ENCODE data around the gene STK38L. TPM values are rescaled to one million over a fixed set of nuclear protein-coding genes. Genes with fewer than 3 reads are reported as not detected.
A peak's percentile ranks its signal among the peaks of the same experiment; 100 is the strongest.

The STK38L gene
- total RNA-seq, 1 experiment from 2014 or later = 19.6 TPM

GRCh38 chr12:27276275-27276674 lies 32.2 kb downstream of the STK38L start:
- DNase-seq (ENCODE audit: low spot score) = no peak

GRCh38 chr12:27277846-27278260 lies 33.8 kb downstream of the STK38L start:
- DNase-seq (ENCODE audit: low spot score) = peak; percentile 81

- peak; percentile 83 for DNase-seq (ENCODE audit: low spot score)
Measured at GRCh38 chr12:27279826-27280225, 35.7 kb downstream of the STK38L start.

GRCh38 chr12:27280412-27280811 lies 36.3 kb downstream of the STK38L start:
- DNase-seq (ENCODE audit: low spot score) = peak; percentile 37

- DNase-seq (ENCODE audit: low spot score) = no peak
Measured at GRCh38 chr12:27282754-27283153, 38.7 kb downstream of the STK38L start.

GRCh38 chr12:27284021-27284420 lies 39.9 kb downstream of the STK38L start:
- DNase-seq (ENCODE audit: low spot score) = no peak

GRCh38 chr12:27284751-27285150 lies 40.7 kb downstream of the STK38L start:
- no peak for DNase-seq (ENCODE audit: low spot score)

GRCh38 chr12:27285403-27285802 lies 41.3 kb downstream of the STK38L start:
- no peak for DNase-seq (ENCODE audit: low spot score)

- no peak for DNase-seq (ENCODE audit: low spot score)
Measured at GRCh38 chr12:27289414-27289813, 45.3 kb downstream of the STK38L start.

GRCh38 chr12:27290501-27291168 lies 46.5 kb downstream of the STK38L start:
- no peak for DNase-seq (ENCODE audit: low spot score)

- DNase-seq (ENCODE audit: low spot score) = no peak
Measured at GRCh38 chr12:27291862-27292261, 47.8 kb downstream of the STK38L start.

GRCh38 chr12:27292718-27293117 lies 48.6 kb downstream of the STK38L start:
- DNase-seq (ENCODE audit: low spot score) = no peak

GRCh38 chr12:27293463-27293862 lies 49.4 kb downstream of the STK38L start:
- no peak for DNase-seq (ENCODE audit: low spot score)

GRCh38 chr12:27296674-27297073 lies 52.6 kb downstream of the STK38L start:
- DNase-seq (ENCODE audit: low spot score) = no peak

- no peak for DNase-seq (ENCODE audit: low spot score)
Measured at GRCh38 chr12:27297566-27297965, 53.5 kb downstream of the STK38L start.

- DNase-seq (ENCODE audit: low spot score) = no peak
Measured at GRCh38 chr12:27299102-27299501, 55.0 kb downstream of the STK38L start.

GRCh38 chr12:27300226-27300625 lies 56.1 kb downstream of the STK38L start:
- DNase-seq (ENCODE audit: low spot score) = no peak

GRCh38 chr12:27303139-27304111 lies 59.3 kb downstream of the STK38L start:
- no peak for DNase-seq (ENCODE audit: low spot score)

- no peak for DNase-seq (ENCODE audit: low spot score)
Measured at GRCh38 chr12:27304856-27305255, 60.8 kb downstream of the STK38L start.

GRCh38 chr12:27305673-27306456 lies 61.8 kb downstream of the STK38L start:
- peak; percentile 68 for DNase-seq (ENCODE audit: low spot score)

GRCh38 chr12:27309293-27309994 lies 65.4 kb downstream of the STK38L start:
- DNase-seq (ENCODE audit: low spot score) = no peak
